ENCODE measurements around the gene RAP2A. TPM values are rescaled to one million over a fixed set of nuclear protein-coding genes. Genes with fewer than 3 reads are reported as not detected.

The RAP2A gene
- total and polyA plus RNA-seq, 12 donors: 3.6 to 37.9 (median 22.2) TPM

DNA sequence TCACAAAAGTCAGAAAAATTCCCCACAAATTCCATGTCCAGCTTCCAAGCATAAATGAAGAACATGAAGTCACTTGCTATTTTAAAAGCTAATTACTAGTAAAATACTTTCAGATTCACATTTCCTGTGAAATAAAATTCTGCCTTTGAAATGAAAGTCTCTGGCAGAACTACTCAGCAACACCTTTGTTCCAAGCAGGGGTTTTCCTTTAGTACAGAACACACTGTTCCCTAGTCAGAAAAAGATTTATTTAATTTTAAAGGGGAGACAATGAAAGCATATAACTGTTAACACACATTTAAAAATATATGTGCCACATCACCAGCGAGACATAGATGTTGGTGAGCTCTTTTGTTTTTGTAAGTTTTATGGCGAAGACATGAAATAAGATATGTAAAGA lies 26.4 kb upstream of the RAP2A start:
- Histone ChIP-seq H3K4me3 (no peak overlapping the region), H3K4me1 (replicated peaks in 1 of 2) (no peaks in the 10 kb centered on the region), H3K9me3 (replicated peaks in 1 of 3) (no peaks in the 10 kb centered on the region), H3K27ac (no peak overlapping the region), H3K36me3 (replicated peaks in 1 of 2) (no peaks in the 10 kb centered on the region), H3K27me3 (no peaks in the 10 kb centered on the region)
- TF ChIP-seq, protein P1, sequence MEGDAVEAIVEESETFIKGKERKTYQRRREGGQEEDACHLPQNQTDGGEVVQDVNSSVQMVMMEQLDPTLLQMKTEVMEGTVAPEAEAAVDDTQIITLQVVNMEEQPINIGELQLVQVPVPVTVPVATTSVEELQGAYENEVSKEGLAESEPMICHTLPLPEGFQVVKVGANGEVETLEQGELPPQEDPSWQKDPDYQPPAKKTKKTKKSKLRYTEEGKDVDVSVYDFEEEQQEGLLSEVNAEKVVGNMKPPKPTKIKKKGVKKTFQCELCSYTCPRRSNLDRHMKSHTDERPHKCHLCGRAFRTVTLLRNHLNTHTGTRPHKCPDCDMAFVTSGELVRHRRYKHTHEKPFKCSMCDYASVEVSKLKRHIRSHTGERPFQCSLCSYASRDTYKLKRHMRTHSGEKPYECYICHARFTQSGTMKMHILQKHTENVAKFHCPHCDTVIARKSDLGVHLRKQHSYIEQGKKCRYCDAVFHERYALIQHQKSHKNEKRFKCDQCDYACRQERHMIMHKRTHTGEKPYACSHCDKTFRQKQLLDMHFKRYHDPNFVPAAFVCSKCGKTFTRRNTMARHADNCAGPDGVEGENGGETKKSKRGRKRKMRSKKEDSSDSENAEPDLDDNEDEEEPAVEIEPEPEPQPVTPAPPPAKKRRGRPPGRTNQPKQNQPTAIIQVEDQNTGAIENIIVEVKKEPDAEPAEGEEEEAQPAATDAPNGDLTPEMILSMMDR (IDR thresholded peaks at IDR 0.05): no peak
- TF ChIP-seq POLR2A (IDR thresholded peaks at IDR 0.05): no peak
- intact Hi-C loops (cut with DNase I): no loop called here
- DNase-seq: no peak
- WGBS, 4 donors: 75 to 83% (median 80%) methylated on average over 2 of the region's 2 CpGs

DNA sequence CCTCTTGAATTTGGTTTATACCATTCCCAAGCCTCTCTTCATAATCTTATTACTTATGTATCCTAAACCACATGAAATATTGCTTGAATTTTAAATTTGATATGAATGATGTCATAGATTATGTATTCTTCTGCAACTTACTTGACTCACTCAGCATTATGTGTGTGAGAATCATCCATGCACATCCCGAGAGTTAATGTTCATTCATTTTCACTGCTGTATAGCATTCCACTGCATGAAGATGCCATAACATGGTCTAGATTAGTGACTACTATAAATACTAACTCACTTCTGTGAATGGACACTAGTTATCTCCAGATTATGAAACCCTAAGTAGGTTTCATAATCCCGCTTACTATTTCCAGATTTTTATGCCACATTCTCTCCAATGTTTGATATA lies 25.0 kb upstream of the RAP2A start:
- no peaks in the 10 kb centered on the region for H3K27me3 ChIP-seq
- no peaks in the 10 kb centered on the region for H3K4me1 ChIP-seq (replicated peaks in 1 of 2)
- no peaks in the 10 kb centered on the region for H3K36me3 ChIP-seq (replicated peaks in 1 of 2)
- DNase-seq: no peak
- H3K9me3 ChIP-seq (replicated peaks in 1 of 3): no peaks in the 10 kb centered on the region
- TF ChIP-seq, protein P1 (IDR thresholded peaks at IDR 0.05): no peak
- no peak for TF ChIP-seq POLR2A (IDR thresholded peaks at IDR 0.05)
- 92 to 98% (median 93%) methylated on average over 2 of the region's 2 CpGs for WGBS, 4 donors
- intact Hi-C loops (cut with DNase I): no loop called here
- no peak overlapping the region for H3K4me3 ChIP-seq
- no peak overlapping the region for H3K27ac ChIP-seq

DNA sequence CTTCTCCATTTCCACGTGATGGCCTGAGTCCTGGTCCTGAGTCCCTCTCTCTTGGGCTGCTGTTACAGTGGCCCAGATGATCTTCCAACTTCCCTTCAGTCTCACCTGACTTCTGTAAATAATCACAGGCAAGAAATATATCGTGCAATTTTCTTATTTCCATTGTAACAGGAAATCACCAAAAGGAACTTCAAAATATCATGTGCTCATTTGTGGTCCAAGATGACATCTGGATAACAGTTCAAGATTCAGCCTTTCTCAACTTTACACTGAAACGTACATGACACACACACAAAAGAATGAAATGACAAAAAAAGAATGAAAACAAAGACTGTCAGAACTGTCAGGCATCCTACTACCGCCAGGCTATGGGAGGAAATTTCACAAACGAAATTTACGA lies 22.0 kb upstream of the RAP2A start:
- intact Hi-C loops (cut with DNase I): no loop called here
- Histone ChIP-seq H3K4me1 (replicated peaks in 1 of 2) (no peaks in the 10 kb centered on the region), H3K27me3 (no peaks in the 10 kb centered on the region), H3K4me3 (no peak overlapping the region), H3K27ac (no peak overlapping the region), H3K9me3 (replicated peaks in 1 of 3) (no peaks in the 10 kb centered on the region), H3K36me3 (replicated peaks in 1 of 2) (no peaks in the 10 kb centered on the region)
- WGBS, 4 donors: 84 to 87% (median 86%) methylated on average over 6 of the region's 6 CpGs
- DNase-seq: no peak
- no peak for TF ChIP-seq POLR2A (IDR thresholded peaks at IDR 0.05)
- TF ChIP-seq, protein P1 (IDR thresholded peaks at IDR 0.05): no peak

DNA sequence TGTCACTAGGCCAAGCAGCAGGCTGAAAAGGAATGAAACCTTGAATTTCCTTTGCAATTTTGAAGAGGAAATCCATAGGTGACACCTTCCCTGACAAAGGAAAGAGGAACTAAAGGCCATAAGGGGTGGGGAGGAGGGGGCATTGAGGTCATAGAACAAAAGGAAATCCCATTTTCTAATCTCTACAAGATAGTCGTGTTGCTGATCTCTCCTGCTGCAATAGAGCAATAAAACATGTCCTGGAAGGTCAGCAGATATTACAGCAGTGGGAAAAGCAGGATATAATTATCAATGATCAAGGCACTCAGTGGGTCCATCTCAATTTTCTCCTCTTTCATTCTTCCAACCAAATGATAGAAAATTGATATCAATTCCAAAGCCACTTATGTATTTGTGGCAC lies 20.3 kb upstream of the RAP2A start:
- Histone ChIP-seq H3K36me3 (replicated peaks in 1 of 2) (no peaks in the 10 kb centered on the region), H3K4me1 (replicated peaks in 1 of 2) (peaks cover 0 to 4% of the 10 kb centered on the region in 2 donors), H3K4me3 (no peak overlapping the region), H3K9me3 (replicated peaks in 1 of 3) (no peaks in the 10 kb centered on the region), H3K27ac (no peak overlapping the region), H3K27me3 (no peaks in the 10 kb centered on the region)
- WGBS, 4 donors: 0 to 12% (median 9%) methylated on average over 1 of the region's 1 CpG
- TF ChIP-seq POLR2A (IDR thresholded peaks at IDR 0.05): no peak
- TF ChIP-seq, protein P1 (IDR thresholded peaks at IDR 0.05): no peak
- intact Hi-C loops (cut with DNase I): no loop called here
- DNase-seq: no peak

Data from adrenal gland (tissue), 12 donors.